H9 (cell line): Measurements from ENCODE around the gene LRIG1. TPM values are rescaled to one million over a fixed set of nuclear protein-coding genes. Genes with fewer than 3 reads are reported as not detected.

Experiments
- DNase-seq: peaks from one replicate; pipeline ENCODE4 v3.0.0-alpha.2; 2017
- H2AFZ ChIP-seq: one replicate; pipeline ENCODE4 v1.6.1; 2013; ENCODE audit warnings: mild to moderate bottlenecking, low read length, control low read depth, moderate library complexity
- H2AK5ac ChIP-seq: 2 replicates; pipeline ENCODE4 v1.6.1; 2013; ENCODE audit warnings: low read length, control low read depth, mixed read lengths; ENCODE audit not compliant: insufficient read length
- H2BK120ac ChIP-seq: one replicate; pipeline ENCODE4 v1.6.1; 2013; ENCODE audit warnings: low read depth, mild to moderate bottlenecking, low read length, control low read depth, inconsistent platforms; ENCODE audit not compliant: poor library complexity, severe bottlenecking
- H2BK12ac ChIP-seq: 2 replicates; pipeline ENCODE4 v1.6.1; 2013; ENCODE audit warnings: low read length, control low read depth, mixed read lengths, low read depth; ENCODE audit not compliant: insufficient read length
- H2BK15ac ChIP-seq: 2 replicates; pipeline ENCODE4 v1.6.1; 2013; ENCODE audit warnings: low read depth, low read length, control low read depth
- H2BK20ac ChIP-seq: one replicate; pipeline ENCODE4 v1.6.1; 2013; ENCODE audit warnings: low read depth, mild to moderate bottlenecking, low read length, control low read depth, inconsistent platforms; ENCODE audit not compliant: poor library complexity, severe bottlenecking
- H2BK5ac ChIP-seq: 2 replicates; pipeline ENCODE4 v1.6.1; 2013; ENCODE audit warnings: low read length, control low read depth, mixed read lengths; ENCODE audit not compliant: insufficient read length
- H3K14ac ChIP-seq: 2 replicates; pipeline ENCODE4 v1.6.1; 2013; ENCODE audit warnings: low read length, control low read depth; ENCODE audit not compliant: insufficient read depth
- H3K18ac ChIP-seq: 2 replicates; pipeline ENCODE4 v1.6.1; 2013; ENCODE audit warnings: low read depth, mild to moderate bottlenecking, mixed read lengths, low read length, control low read depth; ENCODE audit not compliant: insufficient read length
- H3K23ac ChIP-seq: 2 replicates; pipeline ENCODE4 v1.6.1; 2013; ENCODE audit warnings: low read length, control low read depth, mixed read lengths, low read depth; ENCODE audit not compliant: insufficient read length
- H3K23me2 ChIP-seq: 2 replicates; pipeline ENCODE4 v1.6.1; 2013; ENCODE audit warnings: low read depth, mild to moderate bottlenecking, mixed read lengths, low read length, control low read depth; ENCODE audit not compliant: insufficient read length, poor library complexity, severe bottlenecking
- H3K27ac ChIP-seq: 2 replicates; pipeline ENCODE4 v1.5.1; 2013; ENCODE audit warnings: low read length, control low read depth, mixed read lengths, low read depth; ENCODE audit not compliant: insufficient read length
- H3K27me3 ChIP-seq: 2 replicates; pipeline ENCODE4 v1.6.1; 2013; ENCODE audit warnings: low read length, control low read depth, inconsistent platforms; ENCODE audit not compliant: insufficient read depth
- H3K4ac ChIP-seq: 2 replicates; pipeline ENCODE4 v1.6.1; 2013; ENCODE audit warnings: low read depth, mild to moderate bottlenecking, control low read depth, inconsistent platforms, low read length, moderate library complexity
- H3K4me1 ChIP-seq: 2 replicates; pipeline ENCODE4 v1.6.1; 2013; ENCODE audit warnings: low read length, control low read depth, inconsistent platforms; ENCODE audit not compliant: insufficient read depth
- H3K4me2 ChIP-seq: 2 replicates; pipeline ENCODE4 v1.6.1; 2013; ENCODE audit warnings: low read length, control low read depth, mixed read lengths; ENCODE audit not compliant: insufficient read length, insufficient read depth
- H3K56ac ChIP-seq: 2 replicates; pipeline ENCODE4 v1.6.1; 2013; ENCODE audit warnings: low read depth, mild to moderate bottlenecking, mixed read lengths, low read length, control low read depth; ENCODE audit not compliant: insufficient read length
- H3K79me1 ChIP-seq: 2 replicates; pipeline ENCODE4 v1.6.1; 2013; ENCODE audit warnings: low read depth, mild to moderate bottlenecking, moderate library complexity, low read length, control low read depth, inconsistent platforms; ENCODE audit not compliant: insufficient read depth, poor library complexity, severe bottlenecking
- H3K79me2 ChIP-seq: 2 replicates; pipeline ENCODE4 v1.6.1; 2013; ENCODE audit warnings: low read length, control low read depth, inconsistent platforms; ENCODE audit not compliant: insufficient read depth
- H3K9ac ChIP-seq: 2 replicates; pipeline ENCODE4 v1.6.1; 2013; ENCODE audit warnings: low read length, control low read depth, mixed read lengths; ENCODE audit not compliant: insufficient read length; ENCODE audit errors: extremely low read depth
- H3K9me3 ChIP-seq: one replicate; pipeline ENCODE4 v1.6.1; 2013; ENCODE audit warnings: low read depth, low read length, inconsistent platforms; ENCODE audit not compliant: control insufficient read depth
- H3T11ph ChIP-seq: one replicate; pipeline ENCODE4 v1.6.1; 2013; ENCODE audit warnings: mild to moderate bottlenecking, low read length, control low read depth, inconsistent platforms
- H4K20me1 ChIP-seq: one replicate; pipeline ENCODE4 v1.6.1; 2013; ENCODE audit not compliant: control insufficient read depth, insufficient read length, insufficient read depth
- H4K5ac ChIP-seq: 2 replicates; pipeline ENCODE4 v1.6.1; 2013; ENCODE audit warnings: low read depth, mild to moderate bottlenecking, mixed read lengths, low read length, control low read depth; ENCODE audit not compliant: insufficient read length
- H4K8ac ChIP-seq: replicated peaks from 2 replicates; pipeline ENCODE4 v1.6.1; 2013; ENCODE audit warnings: low read length, control low read depth, mixed read lengths, low read depth; ENCODE audit not compliant: insufficient read length
- H4K91ac ChIP-seq: 2 replicates; pipeline ENCODE4 v1.6.1; 2013; ENCODE audit warnings: low read depth, mild to moderate bottlenecking, moderate library complexity, mixed read lengths, low read length, control low read depth; ENCODE audit not compliant: insufficient read length
- H3K27ac Mint-ChIP-seq, 3 experiments: 2 replicates in 2 of 3; 3 replicates in 1 of 3; pipeline ENCODE4 v1.8.0; 2020 to 2021; ENCODE audit warnings: mixed read lengths in 3 of 3, mild to moderate bottlenecking in 1 of 3, moderate library complexity in 1 of 3
- H3K27me3 Mint-ChIP-seq: 2 replicates; pipeline ENCODE4 v1.8.0; 2021; ENCODE audit warnings: low read depth, mild to moderate bottlenecking, moderate library complexity, mixed read lengths
- H3K36me3 Mint-ChIP-seq, 3 experiments: 2 replicates in 2 of 3; 3 replicates in 1 of 3; pipeline ENCODE4 v1.8.0; 2020 to 2021; ENCODE audit warnings: low read depth in 3 of 3, mixed read lengths in 3 of 3; ENCODE audit not compliant: insufficient read depth in 1 of 3
- H3K4me1 Mint-ChIP-seq, 2 experiments: 2 replicates each; pipeline ENCODE4 v1.8.0; 2020; ENCODE audit warnings: mixed read lengths in 2 of 2
- H3K4me3 Mint-ChIP-seq, 2 experiments: 2 replicates in 1 of 2; 3 replicates in 1 of 2; pipeline ENCODE4 v1.8.0; 2020 to 2021; ENCODE audit warnings: mild to moderate bottlenecking in 2 of 2, mixed read lengths in 2 of 2, moderate library complexity in 1 of 2
- H3K9me3 Mint-ChIP-seq, 2 experiments: 2 replicates in 1 of 2; 3 replicates in 1 of 2; pipeline ENCODE4 v1.8.0; 2020; ENCODE audit warnings: mild to moderate bottlenecking in 2 of 2, mixed read lengths in 2 of 2, moderate library complexity in 1 of 2
- WGBS: extraction: QIAGEN DNeasy Blood & Tissue Kit; methylation state at CpG from one replicate; pipeline ENCODE4 v1.1.7; 2013; ENCODE audit warnings: missing lambda C conversion rate, low lambda C conversion rate, mixed read lengths; ENCODE audit not compliant: insufficient read length; ENCODE audit errors: extremely low coverage; 5-methylcytosine and 5-hydroxymethylcytosine counted together
- total RNA-seq: library from RNA; stranded (reverse); gene quantifications from 2 replicates; pipeline ENCODE4 v1.2.1, GENCODE V29; 2021
- TF ChIP-seq, protein P1 (sequence below): fragments of 200-600 bp; sonication (generic); conservative IDR thresholded peaks from 3 replicates; pipeline ENCODE4 v1.8.0; 2021; ENCODE audit warnings: antibody characterized with exemption, mild to moderate bottlenecking

Gene LRIG1
- total RNA-seq, 1 experiment from 2014 or later: 70.3 TPM

DNA sequence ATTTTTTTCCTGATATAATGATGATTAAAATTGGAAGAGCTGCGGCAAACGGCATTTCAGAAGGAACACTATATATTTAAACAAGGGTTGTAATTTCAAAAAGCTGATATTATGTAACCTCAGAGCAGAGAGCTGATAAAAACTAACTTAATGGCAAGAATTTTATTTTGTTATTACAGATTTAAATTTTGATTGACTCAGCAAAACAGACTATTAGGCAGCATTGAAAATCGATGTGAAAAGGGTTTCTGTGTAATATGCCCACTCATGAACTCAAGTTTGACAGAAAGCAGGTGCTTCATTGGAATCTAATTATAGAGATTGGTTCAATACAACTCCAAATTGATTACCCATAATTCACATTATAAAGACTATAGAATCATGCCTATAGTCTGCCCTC is 24.9 kb upstream of the LRIG1 start:
- WGBS: no CpG with 5 or more reads among the region's 3 CpGs
- H3K23ac ChIP-seq: no peak overlapping the region
- no peaks in the 10 kb centered on the region for H3K9me3 ChIP-seq
- H3K4ac ChIP-seq: no peak overlapping the region
- H3K9ac ChIP-seq: no peak overlapping the region
- H3T11ph ChIP-seq: no peak overlapping the region
- H4K91ac ChIP-seq: no peak overlapping the region
- H3K4me1 ChIP-seq: peaks cover 6% of the 10 kb centered on the region; the same call in 1 of the 2 replicates
- no peak overlapping the region for H2BK120ac ChIP-seq
- no peak overlapping the region for H2BK12ac ChIP-seq
- H2AK5ac ChIP-seq: no peak overlapping the region
- no peaks in the 10 kb centered on the region for H3K23me2 ChIP-seq
- H4K20me1 ChIP-seq: no peaks in the 10 kb centered on the region
- no peak overlapping the region for H2AFZ ChIP-seq
- H3K79me2 ChIP-seq: no peaks in the 10 kb centered on the region
- peaks cover 17% of the 10 kb centered on the region for H3K27me3 Mint-ChIP-seq
- peaks cover 0 to 10% (median 0%) of the 10 kb centered on the region in 3 experiments; a peak in 3 of 7 replicates for H3K36me3 Mint-ChIP-seq
- H3K14ac ChIP-seq: no peak overlapping the region
- H2BK5ac ChIP-seq: no peak overlapping the region
- no peak overlapping the region for H2BK20ac ChIP-seq
- no peak overlapping the region for H3K27ac Mint-ChIP-seq
- no peak for DNase-seq
- no peak overlapping the region for H4K8ac ChIP-seq
- no peak overlapping the region for H3K27ac ChIP-seq
- H4K5ac ChIP-seq: no peak overlapping the region
- no peak overlapping the region for H3K4me2 ChIP-seq
- TF ChIP-seq, protein P1, sequence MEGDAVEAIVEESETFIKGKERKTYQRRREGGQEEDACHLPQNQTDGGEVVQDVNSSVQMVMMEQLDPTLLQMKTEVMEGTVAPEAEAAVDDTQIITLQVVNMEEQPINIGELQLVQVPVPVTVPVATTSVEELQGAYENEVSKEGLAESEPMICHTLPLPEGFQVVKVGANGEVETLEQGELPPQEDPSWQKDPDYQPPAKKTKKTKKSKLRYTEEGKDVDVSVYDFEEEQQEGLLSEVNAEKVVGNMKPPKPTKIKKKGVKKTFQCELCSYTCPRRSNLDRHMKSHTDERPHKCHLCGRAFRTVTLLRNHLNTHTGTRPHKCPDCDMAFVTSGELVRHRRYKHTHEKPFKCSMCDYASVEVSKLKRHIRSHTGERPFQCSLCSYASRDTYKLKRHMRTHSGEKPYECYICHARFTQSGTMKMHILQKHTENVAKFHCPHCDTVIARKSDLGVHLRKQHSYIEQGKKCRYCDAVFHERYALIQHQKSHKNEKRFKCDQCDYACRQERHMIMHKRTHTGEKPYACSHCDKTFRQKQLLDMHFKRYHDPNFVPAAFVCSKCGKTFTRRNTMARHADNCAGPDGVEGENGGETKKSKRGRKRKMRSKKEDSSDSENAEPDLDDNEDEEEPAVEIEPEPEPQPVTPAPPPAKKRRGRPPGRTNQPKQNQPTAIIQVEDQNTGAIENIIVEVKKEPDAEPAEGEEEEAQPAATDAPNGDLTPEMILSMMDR: no peak
- H3K4me3 Mint-ChIP-seq: no peak overlapping the region
- H3K79me1 ChIP-seq: no peaks in the 10 kb centered on the region
- no peaks in the 10 kb centered on the region; the same call in 1 of the 2 replicates for H3K27me3 ChIP-seq
- peaks cover 28 to 41% of the 10 kb centered on the region in 2 experiments for H3K4me1 Mint-ChIP-seq
- H2BK15ac ChIP-seq: no peak overlapping the region
- H3K18ac ChIP-seq: no peak overlapping the region
- H3K9me3 Mint-ChIP-seq: peaks cover 0 to 5% of the 10 kb centered on the region in 2 experiments; a peak in 2 of 5 replicates
- H3K56ac ChIP-seq: no peak overlapping the region
